Subcutaneous adipose tissue (tissue), 4 donors: ENCODE measurements around the gene SPDYE2B. TPM values are rescaled to one million over a fixed set of nuclear protein-coding genes. Genes with fewer than 3 reads are reported as not detected.
"Not testable (repeated sequence)": the region's sequence is repeated elsewhere in the genome, so short reads cannot be mapped to it uniquely, and the experiment has no call there.

Experiments used
- small RNA-seq: library from RNA; depleted of rRNA; stranded (forward); fragments of <200 nt; gene quantifications from one replicate; pipeline ENCODE3, GENCODE V24; 2016
- total RNA-seq, 4 donors: library from RNA; depleted of rRNA; stranded (reverse); fragments of >200 nt; gene quantifications; one replicate each; pipeline ENCODE4 v1.1.0, GENCODE V29; 2016
- TF ChIP-seq, protein P1 (sequence below): fragments of 450-650 bp; IDR thresholded peaks from one replicate; pipeline ENCODE4 v1.5.1; 2016; ENCODE audit warnings: low read depth, mild to moderate bottlenecking, control low read depth, antibody characterized with exemption, moderate library complexity

The SPDYE2B gene, protein sequence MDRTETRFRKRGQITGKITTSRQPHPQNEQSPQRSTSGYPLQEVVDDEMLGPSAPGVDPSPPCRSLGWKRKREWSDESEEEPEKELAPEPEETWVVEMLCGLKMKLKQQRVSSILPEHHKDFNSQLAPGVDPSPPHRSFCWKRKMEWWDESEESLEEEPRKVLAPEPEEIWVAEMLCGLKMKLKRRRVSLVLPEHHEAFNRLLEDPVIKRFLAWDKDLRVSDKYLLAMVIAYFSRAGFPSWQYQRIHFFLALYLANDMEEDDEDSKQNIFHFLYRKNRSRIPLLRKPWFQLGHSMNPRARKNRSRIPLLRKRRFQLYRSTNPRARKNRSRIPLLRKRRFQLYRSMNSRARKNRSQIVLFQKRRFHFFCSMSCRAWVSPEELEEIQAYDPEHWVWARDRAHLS
- not detected for total RNA-seq

DNA sequence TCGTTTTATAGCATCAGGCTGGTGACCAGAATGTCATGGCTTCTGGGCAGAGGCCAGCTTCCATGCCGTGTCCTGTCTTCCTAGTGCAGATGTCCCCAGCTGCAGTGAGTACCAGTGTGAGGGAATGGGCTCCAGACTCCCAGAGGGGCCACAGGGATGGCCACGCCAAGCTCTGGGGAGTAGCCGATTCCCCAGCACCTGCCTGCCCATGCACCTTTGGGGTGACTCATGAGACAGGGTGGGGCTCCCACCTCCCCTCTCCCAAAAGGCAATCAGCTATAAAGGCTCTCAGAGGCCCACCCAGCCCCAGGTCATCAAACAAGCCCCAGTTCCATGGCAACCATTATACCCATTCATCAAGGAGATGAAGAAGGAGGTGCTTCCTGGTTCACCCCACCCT lies at the start of gene SPDYE2B:
Gene SPDYE2B (plus strand): TSS at position 396 of the 400 bp plus-strand sequence. CDS start 2,030 bp downstream, outside the sequence.
- TF ChIP-seq, protein P1, sequence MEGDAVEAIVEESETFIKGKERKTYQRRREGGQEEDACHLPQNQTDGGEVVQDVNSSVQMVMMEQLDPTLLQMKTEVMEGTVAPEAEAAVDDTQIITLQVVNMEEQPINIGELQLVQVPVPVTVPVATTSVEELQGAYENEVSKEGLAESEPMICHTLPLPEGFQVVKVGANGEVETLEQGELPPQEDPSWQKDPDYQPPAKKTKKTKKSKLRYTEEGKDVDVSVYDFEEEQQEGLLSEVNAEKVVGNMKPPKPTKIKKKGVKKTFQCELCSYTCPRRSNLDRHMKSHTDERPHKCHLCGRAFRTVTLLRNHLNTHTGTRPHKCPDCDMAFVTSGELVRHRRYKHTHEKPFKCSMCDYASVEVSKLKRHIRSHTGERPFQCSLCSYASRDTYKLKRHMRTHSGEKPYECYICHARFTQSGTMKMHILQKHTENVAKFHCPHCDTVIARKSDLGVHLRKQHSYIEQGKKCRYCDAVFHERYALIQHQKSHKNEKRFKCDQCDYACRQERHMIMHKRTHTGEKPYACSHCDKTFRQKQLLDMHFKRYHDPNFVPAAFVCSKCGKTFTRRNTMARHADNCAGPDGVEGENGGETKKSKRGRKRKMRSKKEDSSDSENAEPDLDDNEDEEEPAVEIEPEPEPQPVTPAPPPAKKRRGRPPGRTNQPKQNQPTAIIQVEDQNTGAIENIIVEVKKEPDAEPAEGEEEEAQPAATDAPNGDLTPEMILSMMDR: not testable (repeated sequence)

GRCh38 chr7:102616507-102617125 lies 33.5 kb upstream of the SPDYE2B start, which contains the start of gene RASA4:
TSS of gene RASA4 (minus strand) at chr7:102616756. CDS start at chr7:102616689, 67 bp downstream.
- TF ChIP-seq, protein P1: not testable (repeated sequence)

DNA sequence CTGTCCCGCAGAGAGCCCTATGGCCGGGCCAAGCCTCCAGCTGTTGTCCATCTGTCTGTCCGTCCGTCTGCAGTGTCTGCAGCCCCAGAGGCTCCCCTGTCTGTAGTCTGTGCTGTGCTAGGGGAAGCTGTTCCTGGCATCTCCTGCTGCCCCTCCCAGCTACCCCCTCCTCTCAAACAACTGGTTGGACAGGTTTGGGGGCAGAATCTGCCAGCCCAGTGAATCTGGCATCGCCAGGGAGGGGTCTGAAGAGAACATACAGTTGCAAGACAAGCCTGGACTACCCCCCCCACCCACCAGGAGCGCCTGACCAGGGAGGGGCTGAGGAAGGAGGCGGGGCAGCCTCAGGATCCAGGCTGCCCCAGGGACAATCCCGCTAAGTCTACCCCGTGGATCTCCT lies 7.4 kb upstream of the SPDYE2B start, which contains the start of gene UPK3BL1:
Gene UPK3BL1 (minus strand): TSS at position 101 of the 400 bp plus-strand sequence. CDS start 50 bp downstream, at position 51.
- TF ChIP-seq, protein P1: not testable (repeated sequence)

DNA sequence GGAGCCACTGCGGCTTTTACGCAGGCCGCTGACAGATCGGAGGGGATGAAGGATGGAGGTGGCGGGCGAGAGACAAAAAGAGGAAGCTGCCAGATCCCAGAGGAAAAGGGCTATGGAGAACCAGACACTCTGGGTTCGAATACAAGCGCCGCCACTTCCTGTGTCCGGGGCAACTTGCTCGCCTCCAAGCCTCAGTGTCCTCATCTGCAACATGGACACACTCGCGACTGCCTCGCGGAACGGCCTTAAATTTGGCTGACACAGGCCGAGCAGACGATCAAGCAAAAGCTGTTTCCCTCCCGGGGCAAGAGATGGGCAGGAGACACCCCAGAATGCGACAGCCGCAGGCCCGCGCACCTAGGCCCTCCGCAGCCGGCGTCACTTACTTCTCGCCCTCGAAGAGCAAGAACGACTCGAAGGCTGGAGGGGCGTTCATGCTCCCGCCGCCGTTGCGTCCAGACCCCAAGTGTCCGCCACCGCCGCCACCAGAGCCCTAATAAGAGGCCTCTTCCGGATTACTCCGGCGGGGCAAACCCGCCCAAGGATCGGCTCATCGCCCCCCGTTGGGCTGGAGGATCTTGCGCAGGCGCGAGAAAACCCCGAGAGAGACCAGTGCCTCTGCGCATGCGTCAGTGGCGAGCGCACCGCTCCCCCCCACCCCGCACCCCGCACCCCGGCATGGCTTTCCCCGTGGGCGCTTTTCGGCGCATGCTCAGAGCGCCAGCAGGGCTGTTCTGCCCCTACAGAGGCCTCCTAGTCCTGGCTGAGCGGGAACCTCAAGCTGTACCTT lies 21.2 kb downstream of the SPDYE2B start, which contains the start of gene POLR2J2:
Gene POLR2J2 (minus strand): TSS at position 498 of the 790 bp plus-strand sequence. CDS start 62 bp downstream, at position 436.
- TF ChIP-seq, protein P1: not testable (repeated sequence)

Small RNA genes within 50 kb of the gene (small RNA-seq; reads per million reads assigned to genes)
- gene AC105052.3 (not detected), gene UPK3BL1 (not detected)

Other genes with a start within 250 kb of the SPDYE2B start
- gene ORAI2, start 216.7 kb upstream of the SPDYE2B start, total RNA-seq: 10 to 100 TPM in 1 of 4 donors, 1 to 10 TPM in 3; 2.0 to 26.0 (median 6.4) TPM
- 10 to 100 TPM; 11.5 to 16.0 (median 13.2) TPM for gene ALKBH4, start 185.5 kb upstream of the SPDYE2B start, total RNA-seq
- gene LRWD1, start 185.3 kb upstream of the SPDYE2B start, total RNA-seq: 1 to 10 TPM; 7.0 to 9.2 (median 8.1) TPM
- 10 to 100 TPM; 11.7 to 25.8 (median 18.0) TPM for gene POLR2J, start 171.4 kb upstream of the SPDYE2B start, total RNA-seq
- gene RASA4B, start 132.5 kb upstream of the SPDYE2B start, total RNA-seq: 10 to 100 TPM in 1 of 4 donors, 1 to 10 TPM in 3; 4.9 to 12.6 (median 9.0) TPM
- gene UPK3BL2, start 106.6 kb upstream of the SPDYE2B start, total RNA-seq: 10 to 100 TPM in 1 of 4 donors, 1 to 10 TPM in 3; 2.7 to 12.7 (median 6.6) TPM
- gene SPDYE2, start 99.1 kb upstream of the SPDYE2B start, total RNA-seq: not detected
- gene POLR2J3, start 77.7 kb upstream of the SPDYE2B start, total RNA-seq: 10 to 100 TPM; 10.7 to 27.5 (median 19.3) TPM
- gene RASA4, start 33.6 kb upstream of the SPDYE2B start, total RNA-seq: 10 to 100 TPM; 19.9 to 60.6 (median 38.2) TPM
- 10 to 100 TPM in 3 of 4 donors, 1 to 10 TPM in 1; 8.8 to 43.9 (median 19.5) TPM for gene UPK3BL1, start 7.5 kb upstream of the SPDYE2B start, total RNA-seq
- 1 to 10 TPM; 1.3 to 9.8 (median 2.1) TPM for gene POLR2J2, start 21.3 kb downstream of the SPDYE2B start, total RNA-seq
- 10 to 100 TPM; 13.2 to 18.7 (median 13.6) TPM for gene FAM185A, start 98.7 kb downstream of the SPDYE2B start, total RNA-seq